GM18867 (cell line): ENCODE measurements around the gene LRRC66.

Experiments used
- ATAC-seq: cut with Tn5 transposase; IDR thresholded peaks from one replicate; pipeline ENCODE4 v1.9.1; 2021; ENCODE audit warnings: mild to moderate bottlenecking, moderate library complexity; ENCODE audit not compliant: unreplicated experiment

The LRRC66 gene

GRCh38 chr4:52019936-52020657 lies at the start of gene LRRC66:
TSS of gene LRRC66 (minus strand) at chr4:52020363. CDS start at chr4:52017613, 2,750 bp downstream.
- ATAC-seq, result no peak

- ATAC-seq, result no peak
Measured at GRCh38 chr4:52069571-52069970, 49.4 kb upstream of the LRRC66 start.

GRCh38 chr4:52059372-52059771 lies 39.2 kb upstream of the LRRC66 start:
- no peak for ATAC-seq

GRCh38 chr4:52058275-52058674 lies 38.1 kb upstream of the LRRC66 start:
- no peak for ATAC-seq

- ATAC-seq, result no peak
Measured at GRCh38 chr4:52057196-52057595, 37.0 kb upstream of the LRRC66 start.

GRCh38 chr4:52054254-52054653 lies 34.1 kb upstream of the LRRC66 start:
- no peak for ATAC-seq

- ATAC-seq, result peak; percentile 67
Measured at GRCh38 chr4:52052475-52052780, 32.3 kb upstream of the LRRC66 start.

GRCh38 chr4:52051615-52052474 lies 31.7 kb upstream of the LRRC66 start:
- ATAC-seq, result peak; percentile 66

- peak; percentile 63 for ATAC-seq
Measured at GRCh38 chr4:52051213-52051614, 31.1 kb upstream of the LRRC66 start, which contains the start of gene SPATA18. TSS of gene SPATA18 (plus strand) at chr4:52051304. CDS start at chr4:52051705, 401 bp downstream.

- no peak for ATAC-seq
Measured at GRCh38 chr4:52049266-52049665, 29.1 kb upstream of the LRRC66 start.

GRCh38 chr4:52045028-52045427 lies 24.9 kb upstream of the LRRC66 start:
- no peak for ATAC-seq

- ATAC-seq, result peak; percentile 95
Measured at GRCh38 chr4:52038103-52038912, 18.1 kb upstream of the LRRC66 start, which contains the start of gene SGCB. TSS of gene SGCB (minus strand) at chr4:52038299. CDS start at chr4:52038259, 40 bp downstream.

- ATAC-seq, result peak; percentile 61
Measured at GRCh38 chr4:52037689-52038102, 17.5 kb upstream of the LRRC66 start.

- ATAC-seq, result no peak
Measured at GRCh38 chr4:52036886-52037530, 16.8 kb upstream of the LRRC66 start.

GRCh38 chr4:52035190-52035589 lies 15.0 kb upstream of the LRRC66 start:
- ATAC-seq, result no peak

GRCh38 chr4:52032005-52032404 lies 11.8 kb upstream of the LRRC66 start:
- ATAC-seq, result no peak

- ATAC-seq, result no peak
Measured at GRCh38 chr4:52028970-52029369, 8.8 kb upstream of the LRRC66 start.

- ATAC-seq, result no peak
Measured at GRCh38 chr4:52017814-52018213, 2.3 kb downstream of the LRRC66 start.

GRCh38 chr4:52016981-52017380 lies 3.2 kb downstream of the LRRC66 start:
- no peak for ATAC-seq

GRCh38 chr4:52015366-52015765 lies 4.8 kb downstream of the LRRC66 start:
- ATAC-seq, result no peak

GRCh38 chr4:52014903-52015302 lies 5.3 kb downstream of the LRRC66 start:
- ATAC-seq, result no peak
